Frontal cortex (tissue), 4 donors: Measurements from ENCODE around the gene DACH2. TPM values are rescaled to one million over a fixed set of nuclear protein-coding genes. Genes with fewer than 3 reads are reported as not detected.
A peak's percentile ranks its signal among the peaks of the same experiment; 100 is the strongest.
"Not testable (repeated sequence)": the region's sequence is repeated elsewhere in the genome, so short reads cannot be mapped to it uniquely, and the experiment has no call there.

Experiments
- DNase-seq, 2 donors: peaks; one replicate each; pipeline ENCODE4 v3.0.0; 2012; ENCODE audit warnings: low spot score in 2 of 2
- FAIRE-seq: peaks from 2 replicates; lab custom pipeline; 2012; peaks lifted over from hg19 to GRCh38; lab: Jason Lieb, UNC
- total RNA-seq: library from RNA; depleted of rRNA; stranded (reverse); fragments of >200 nt; gene quantifications from one replicate; pipeline ENCODE4 v1.2.3, GENCODE V29; 2014
- donor health status: control.
- donor health status: control.
- donor health status: control.

DACH2 gene
- 5.7 TPM for total RNA-seq

DNA sequence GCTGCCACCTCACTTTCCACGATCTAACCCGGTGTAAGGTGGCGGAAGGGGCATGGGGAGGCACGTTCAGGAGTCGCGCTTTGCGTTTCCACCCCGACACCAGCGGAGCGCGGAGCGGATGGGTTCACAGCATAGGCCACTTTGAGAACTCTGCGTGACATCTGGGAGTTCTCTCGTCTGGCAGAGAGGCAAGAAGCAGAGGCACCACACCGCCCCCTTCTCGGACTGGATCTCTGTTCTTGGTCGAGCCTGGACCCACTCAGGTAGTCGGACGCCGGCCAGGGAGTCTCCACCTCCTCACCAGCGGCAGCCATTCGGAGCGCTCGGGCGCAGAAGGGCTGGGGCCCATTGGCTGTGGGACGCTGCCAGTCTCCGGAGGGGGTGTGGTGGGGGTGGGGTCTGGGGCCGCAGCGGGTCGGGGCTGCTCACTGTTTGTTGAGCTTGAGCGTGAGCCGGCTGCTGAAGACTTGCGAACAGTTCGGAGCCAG is at the start of gene DACH2:
Gene DACH2, plus strand, starts transcription at position 428 of the 488 bp plus-strand sequence.
- FAIRE-seq (no peak), DNase-seq (peak; percentile 35 to 71)

DNA sequence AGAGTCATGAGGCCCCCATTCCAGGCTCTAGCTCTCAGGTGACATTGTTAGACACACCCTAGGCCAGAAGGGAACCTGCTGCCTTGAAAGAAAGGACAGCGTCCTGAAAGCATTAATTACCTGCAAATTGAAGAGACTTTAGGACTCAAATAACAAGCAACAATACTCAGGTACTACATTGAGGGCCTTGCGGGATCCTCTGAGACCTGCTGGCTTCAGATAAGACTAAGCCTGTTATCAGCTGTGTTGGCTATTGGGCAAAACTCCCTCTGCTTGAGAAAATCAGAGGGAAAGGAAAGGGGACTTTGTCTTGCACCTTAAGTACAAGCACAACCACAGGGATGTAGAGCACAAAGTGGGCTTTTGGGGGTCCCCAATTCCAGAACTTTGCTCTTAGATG is 45.9 kb upstream of the DACH2 start:
- DNase-seq, result no peak

GRCh38 chrX:86103061-86103460 is 45.2 kb upstream of the DACH2 start:
- FAIRE-seq (no peak), DNase-seq (no peak)

More for the DNA sequence above, 45.9 kb upstream of the DACH2 start:
- no peak for FAIRE-seq

DNA sequence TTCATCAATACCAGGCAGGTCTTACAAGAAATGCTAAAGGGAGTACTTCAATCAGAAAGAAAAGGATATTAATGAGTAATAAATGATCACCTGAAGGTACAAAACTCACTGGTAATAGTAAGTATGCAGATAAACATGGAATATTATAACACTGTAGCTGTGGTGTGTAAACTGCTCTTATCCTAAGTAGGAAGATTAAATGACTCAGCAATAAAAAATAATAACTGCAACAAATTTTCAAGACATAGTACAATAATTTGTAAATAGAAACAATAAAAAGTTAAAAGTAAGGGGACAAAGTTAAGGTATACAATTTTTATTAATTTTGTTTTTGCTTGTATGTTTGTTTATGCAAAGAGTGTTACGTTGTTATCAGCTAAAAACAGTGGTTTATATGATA is 43.7 kb upstream of the DACH2 start:
- no peak for DNase-seq
- no peak for FAIRE-seq

GRCh38 chrX:86121916-86122315 is 26.3 kb upstream of the DACH2 start:
- FAIRE-seq, result no peak
- no peak for DNase-seq

DNA sequence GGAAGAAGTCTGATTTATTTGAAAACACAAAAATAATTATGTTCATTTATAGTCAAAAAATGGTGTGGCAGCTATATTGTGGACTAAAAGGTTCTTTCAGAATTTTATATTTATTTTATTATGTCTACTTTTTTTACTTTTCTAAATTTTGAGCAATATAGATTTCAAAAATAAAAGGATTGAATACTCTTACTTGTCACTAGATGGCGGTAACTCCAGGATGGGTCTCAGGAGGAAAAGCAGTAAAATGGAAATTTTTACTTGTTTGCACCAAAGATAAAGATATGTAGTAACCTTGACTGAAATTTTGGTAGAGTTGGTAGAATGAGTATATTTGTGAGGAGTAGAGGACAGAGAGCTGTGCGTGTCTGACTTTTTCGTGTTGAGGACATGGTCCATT is 14.5 kb upstream of the DACH2 start:
- FAIRE-seq, result peak; percentile 89
- no peak for DNase-seq

- DNase-seq (no peak), FAIRE-seq (no peak)
Observed at GRCh38 chrX:86137071-86137470, 11.2 kb upstream of the DACH2 start.

GRCh38 chrX:86141786-86142185 is 6.5 kb upstream of the DACH2 start:
- FAIRE-seq (no peak), DNase-seq (no peak)

GRCh38 chrX:86146102-86146501 is 2.1 kb upstream of the DACH2 start:
- DNase-seq, result no peak
- FAIRE-seq, result no peak

DNA sequence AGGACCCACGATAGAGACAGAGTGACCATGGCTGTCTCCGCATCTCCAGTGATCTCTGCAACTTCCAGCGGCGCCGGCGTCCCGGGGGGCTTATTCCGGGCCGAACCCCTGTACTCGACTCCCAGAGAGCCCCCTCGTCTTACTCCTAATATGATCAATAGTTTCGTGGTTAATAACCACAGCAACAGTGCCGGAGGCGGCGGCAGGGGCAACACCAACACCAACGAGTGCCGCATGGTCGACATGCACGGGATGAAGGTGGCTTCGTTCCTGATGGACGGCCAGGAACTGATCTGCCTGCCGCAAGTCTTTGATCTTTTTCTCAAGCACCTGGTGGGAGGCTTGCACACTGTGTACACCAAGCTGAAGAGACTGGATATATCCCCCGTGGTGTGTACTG is 343 bp downstream of the DACH2 start:
- FAIRE-seq, result no peak
- no peak for DNase-seq

DNA sequence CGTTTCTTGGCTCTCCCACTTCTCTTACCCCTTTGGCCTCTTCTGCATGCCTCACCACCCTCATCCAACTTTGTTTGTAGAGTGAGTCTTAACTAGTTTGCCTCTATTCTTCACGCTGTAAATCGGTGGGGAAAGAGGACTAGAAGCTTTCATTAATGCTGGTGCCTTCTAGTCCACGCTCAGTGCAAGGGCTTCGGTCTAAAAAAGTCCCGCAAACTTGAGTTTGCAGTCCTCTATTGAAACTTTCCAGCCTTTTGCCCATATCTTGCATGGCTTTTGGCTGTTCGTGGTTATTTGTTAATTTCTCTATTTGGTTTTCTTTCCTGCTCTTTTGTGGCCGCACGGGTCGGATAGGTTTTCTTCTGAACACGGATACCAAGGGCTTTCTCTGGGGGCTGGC is 868 bp downstream of the DACH2 start:
- DNase-seq, result no peak
- FAIRE-seq, result no peak

- FAIRE-seq (no peak), DNase-seq (no peak)
Observed at GRCh38 chrX:86154553-86154952, 6.3 kb downstream of the DACH2 start.

GRCh38 chrX:86171366-86171765 is 23.1 kb downstream of the DACH2 start:
- FAIRE-seq, result no peak
- DNase-seq, result no peak

GRCh38 chrX:86178906-86179305 is 30.7 kb downstream of the DACH2 start:
- DNase-seq, result no peak
- no peak for FAIRE-seq

GRCh38 chrX:86181325-86181724 is 33.1 kb downstream of the DACH2 start:
- not testable (repeated sequence) for FAIRE-seq, DNase-seq

- DNase-seq (no peak), FAIRE-seq (no peak)
Observed at GRCh38 chrX:86192827-86193226, 44.6 kb downstream of the DACH2 start.

GRCh38 chrX:86194758-86195157 is 46.5 kb downstream of the DACH2 start:
- DNase-seq, result no peak

DNA sequence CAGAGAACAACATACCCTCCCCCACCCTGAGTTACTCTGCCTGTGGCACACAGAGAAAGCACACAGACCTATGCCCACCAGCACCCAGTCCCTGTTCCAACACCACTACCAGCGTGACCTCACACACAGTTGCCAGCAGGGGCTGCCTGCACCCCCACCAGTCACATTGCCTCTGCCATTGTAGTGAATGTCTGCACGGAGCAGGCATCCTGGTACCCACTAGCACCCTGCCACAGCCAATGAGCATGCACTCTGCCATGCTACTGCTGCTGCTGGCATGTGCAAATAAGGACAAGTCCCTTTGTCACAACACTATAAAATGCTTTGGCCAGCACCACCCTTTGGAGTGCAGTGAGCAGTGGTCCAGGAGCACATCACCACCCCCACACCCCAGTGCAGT is 47.1 kb downstream of the DACH2 start:
- no peak for DNase-seq
- FAIRE-seq, result no peak

More at GRCh38 chrX:86194758-86195157, 46.5 kb downstream of the DACH2 start:
- no peak for FAIRE-seq

DNA sequence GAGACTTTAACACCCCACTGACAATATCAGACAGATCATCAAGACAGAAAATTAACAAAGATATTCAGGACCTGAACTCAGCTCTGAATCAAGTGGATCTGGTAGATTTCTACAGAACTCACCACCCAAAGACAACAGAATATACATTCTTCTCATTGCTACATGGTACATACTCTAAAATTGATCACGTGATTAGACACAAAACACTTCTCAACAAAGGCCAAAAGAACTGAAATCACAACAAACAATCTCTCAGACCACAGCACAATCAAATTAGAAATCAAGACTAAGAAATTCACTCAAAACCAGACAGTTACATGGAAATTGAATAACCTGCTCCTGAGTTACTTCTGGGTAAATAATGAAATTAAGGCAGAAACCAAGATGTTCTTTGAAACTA is 49.6 kb downstream of the DACH2 start:
- DNase-seq (no peak), FAIRE-seq (no peak)

DNA sequence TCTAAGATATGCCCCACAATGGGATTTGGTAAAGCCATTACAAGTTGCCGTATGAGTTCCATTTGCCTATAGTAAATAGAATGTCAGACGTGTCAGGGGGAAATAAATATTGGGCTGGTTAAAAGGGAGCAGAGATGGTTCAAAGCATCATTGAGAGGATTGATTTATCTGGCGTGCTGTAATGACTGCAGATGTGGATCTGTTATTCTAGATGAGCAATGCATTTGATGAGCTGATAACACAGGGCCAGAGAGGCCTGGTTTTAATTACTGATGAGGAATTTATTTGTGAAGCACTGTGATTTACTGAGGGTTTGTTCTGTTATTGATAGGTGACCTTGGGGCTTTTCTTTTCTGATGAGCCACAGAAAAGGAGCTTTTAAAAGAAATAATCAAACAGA is 62.5 kb downstream of the DACH2 start:
- FAIRE-seq (no peak), DNase-seq (no peak)

DNA sequence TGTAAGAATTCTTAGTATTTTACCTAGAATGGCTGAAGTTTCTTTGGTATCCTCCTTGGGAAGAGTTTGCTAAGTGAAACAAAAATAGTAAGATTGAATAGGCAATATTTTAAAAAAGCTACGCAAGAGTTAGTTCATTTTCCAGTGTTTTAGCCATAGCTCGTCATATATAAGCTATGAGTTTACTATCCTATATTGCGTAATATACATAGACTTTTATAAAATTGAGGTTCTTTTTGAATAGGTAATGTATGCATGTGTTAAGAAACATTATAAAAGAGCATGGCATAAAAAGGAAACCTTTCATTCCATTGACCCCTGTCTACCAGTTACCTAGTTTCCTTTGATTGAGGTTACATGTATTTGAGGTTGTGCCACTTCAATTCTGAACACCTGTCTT is 67.0 kb downstream of the DACH2 start:
- no peak for FAIRE-seq
- no peak for DNase-seq

GRCh38 chrX:86237482-86237881 is 89.2 kb downstream of the DACH2 start:
- no peak for DNase-seq
- FAIRE-seq, result no peak

- no peak for DNase-seq
- FAIRE-seq, result no peak
Observed at GRCh38 chrX:86241547-86241946, 93.3 kb downstream of the DACH2 start.
